H1 (cell line): ENCODE results near the gene URAD. TPM values are rescaled to one million over a fixed set of nuclear protein-coding genes. Genes with fewer than 3 reads are reported as not detected.
A peak's percentile ranks its signal among the peaks of the same experiment; 100 is the strongest.

Source experiments
- CTCF ChIA-PET: fragments of 300-600 bp; sonication (Branson Sonifier 250); formaldehyde crosslinking; loops from one replicate; lab custom pipeline; 2021; ENCODE audit not compliant: partially characterized antibody; lab: Charles Lee
- POLR2A ChIA-PET: fragments of 300-600 bp; sonication (Branson Sonifier 250); formaldehyde crosslinking; loops from one replicate; lab custom pipeline; 2021; ENCODE audit warnings: inconsistent platforms; ENCODE audit not compliant: partially characterized antibody; lab: Charles Lee
- DNase-seq, 2 experiments: peaks; one replicate each; pipeline versions ENCODE4 v3.0.0 to v3.0.0-alpha.2; 2010 to 2022; ENCODE audit warnings: low spot score in 2 of 2, low read depth in 1 of 2, mixed read lengths in 1 of 2
- FAIRE-seq: peaks from 2 replicates; lab custom pipeline; 2011; peaks lifted over from hg19 to GRCh38; lab: Jason Lieb, UNC
- H2AFZ ChIP-seq: 2 replicates; pipeline ENCODE4 v1.8.1; 2012; ENCODE audit warnings: low read length, inconsistent platforms
- H2AK5ac ChIP-seq: 2 replicates; pipeline ENCODE4 v1.6.1; 2013; ENCODE audit warnings: low read depth, low read length
- H2BK120ac ChIP-seq: replicated peaks from 2 replicates; pipeline ENCODE3; 2013; ENCODE audit warnings: low read depth, low read length, inconsistent platforms
- H2BK12ac ChIP-seq: 2 replicates; pipeline ENCODE4 v1.6.1; 2013; ENCODE audit warnings: low read depth, low read length
- H2BK15ac ChIP-seq: 2 replicates; pipeline ENCODE4 v1.6.1; 2013; ENCODE audit warnings: low read length
- H2BK20ac ChIP-seq: 2 replicates; pipeline ENCODE4 v1.6.1; 2013; ENCODE audit warnings: low read length
- H2BK5ac ChIP-seq: 2 replicates; pipeline ENCODE4 v1.6.1; 2013; ENCODE audit warnings: low read depth, low read length
- H3K14ac ChIP-seq: 2 replicates; pipeline ENCODE4 v1.6.1; 2013; ENCODE audit warnings: inconsistent platforms; ENCODE audit not compliant: insufficient read length
- H3K18ac ChIP-seq: 2 replicates; pipeline ENCODE4 v1.6.1; 2013; ENCODE audit warnings: low read length; ENCODE audit errors: extremely low read depth
- H3K23ac ChIP-seq: 2 replicates; pipeline ENCODE4 v1.6.1; 2013; ENCODE audit warnings: inconsistent platforms; ENCODE audit not compliant: insufficient read length
- H3K23me2 ChIP-seq: 2 replicates; pipeline ENCODE4 v1.6.1; 2013; ENCODE audit warnings: low read depth, low read length
- H3K27ac ChIP-seq: 2 replicates; pipeline ENCODE4 v1.6.1; 2011; ENCODE audit warnings: low read depth, low read length, inconsistent platforms
- H3K27me3 ChIP-seq, 4 experiments: replicated peaks in 1 of 4; 1 replicate in 1 of 4; 2 replicates in 3 of 4; pipeline versions ENCODE4 v1.6.1 to v1.8.1; 2011 to 2013; ENCODE audit warnings: low read length in 3 of 4, mild to moderate bottlenecking in 3 of 4, inconsistent platforms in 2 of 4, mixed read lengths in 2 of 4, moderate library complexity in 1 of 4; ENCODE audit not compliant: control insufficient read depth in 3 of 4, insufficient read depth in 3 of 4; ENCODE audit errors: extremely low read depth in 1 of 4
- H3K36me3 ChIP-seq, 4 experiments: 2 replicates each; pipeline versions ENCODE4 v1.6.1 to v1.8.1; 2011 to 2013; ENCODE audit warnings: mild to moderate bottlenecking in 4 of 4, low read length in 3 of 4, moderate library complexity in 2 of 4, control low read depth in 1 of 4, inconsistent platforms in 1 of 4; ENCODE audit not compliant: insufficient read depth in 4 of 4, control insufficient read depth in 2 of 4
- H3K4ac ChIP-seq: replicated peaks from 2 replicates; pipeline ENCODE3; 2013; ENCODE audit warnings: low read length, low read depth, mixed read lengths, inconsistent platforms; ENCODE audit not compliant: insufficient read length
- H3K4me1 ChIP-seq, 4 experiments: replicated peaks in 1 of 4; 1 replicate in 1 of 4; 2 replicates in 3 of 4; pipeline versions ENCODE4 v1.6.1 to v1.8.1; 2011 to 2013; ENCODE audit warnings: low read length in 3 of 4, inconsistent platforms in 2 of 4, mixed read lengths in 1 of 4; ENCODE audit not compliant: insufficient read depth in 4 of 4, control insufficient read depth in 3 of 4
- H3K4me2 ChIP-seq, 2 experiments: 2 replicates each; pipeline versions ENCODE4 v1.6.1 to v1.8.1; 2011 to 2013; ENCODE audit warnings: low read depth in 2 of 2, low read length in 2 of 2, control low read depth in 1 of 2, inconsistent platforms in 1 of 2, mild to moderate bottlenecking in 1 of 2; ENCODE audit not compliant: insufficient read depth in 1 of 2
- H3K4me3 ChIP-seq, 4 experiments: fragments of 200-600, 300-600 bp in 1 of 4; sonication (generic), shearing (Covaris generic), sonication (Bioruptor Twin) in 1 of 4; 2 replicates each; pipeline versions ENCODE4 v1.5.1 to v1.8.1; 2011 to 2016; ENCODE audit warnings: low read length in 4 of 4, low read depth in 3 of 4, control low read depth in 2 of 4, inconsistent platforms in 2 of 4, mild to moderate bottlenecking in 2 of 4, mixed read lengths in 1 of 4, moderate library complexity in 1 of 4; ENCODE audit not compliant: insufficient read depth in 2 of 4; ENCODE audit errors: extremely low read depth in 1 of 4
- H3K56ac ChIP-seq: replicated peaks from 2 replicates; pipeline ENCODE3; 2013; ENCODE audit warnings: low read depth, mild to moderate bottlenecking, mixed read lengths, low read length, inconsistent platforms; ENCODE audit not compliant: insufficient read length
- H3K79me1 ChIP-seq: 2 replicates; pipeline ENCODE4 v1.6.1; 2013; ENCODE audit warnings: low read depth, low read length, control low read depth
- H3K79me2 ChIP-seq, 2 experiments: 2 replicates each; pipeline versions ENCODE4 v1.6.1 to v1.8.1; 2012 to 2013; ENCODE audit warnings: low read length in 2 of 2, mild to moderate bottlenecking in 2 of 2, inconsistent platforms in 1 of 2; ENCODE audit not compliant: insufficient read depth in 2 of 2, control insufficient read depth in 1 of 2
- H3K9ac ChIP-seq, 4 experiments: replicated peaks in 1 of 4; 1 replicate in 1 of 4; 2 replicates in 3 of 4; pipeline versions ENCODE4 v1.6.1 to v1.8.1; 2011 to 2013; ENCODE audit warnings: low read depth in 3 of 4, low read length in 3 of 4, control low read depth in 2 of 4, mild to moderate bottlenecking in 2 of 4, moderate library complexity in 2 of 4, inconsistent platforms in 1 of 4; ENCODE audit errors: extremely low read depth in 1 of 4
- H3K9me3 ChIP-seq, 2 experiments: 2 replicates each; pipeline versions ENCODE4 v1.6.1 to v1.8.1; 2012 to 2013; ENCODE audit warnings: mild to moderate bottlenecking in 2 of 2, moderate library complexity in 2 of 2, control low read depth in 1 of 2, inconsistent platforms in 1 of 2, low read depth in 1 of 2, low read length in 1 of 2, mixed read lengths in 1 of 2; ENCODE audit not compliant: insufficient read depth in 2 of 2
- H4K20me1 ChIP-seq, 2 experiments: replicated peaks in 1 of 2; 2 replicates each; pipeline versions ENCODE3 to v1.8.1; 2011 to 2013; ENCODE audit warnings: inconsistent platforms in 2 of 2, low read length in 2 of 2, mild to moderate bottlenecking in 1 of 2; ENCODE audit not compliant: insufficient read depth in 2 of 2, control insufficient read depth in 1 of 2
- H4K5ac ChIP-seq: 2 replicates; pipeline ENCODE4 v1.6.1; 2013; ENCODE audit warnings: low read length, low read depth, mixed read lengths, inconsistent platforms; ENCODE audit not compliant: insufficient read length
- H4K8ac ChIP-seq: 2 replicates; pipeline ENCODE4 v1.8.0; 2013; ENCODE audit warnings: mild to moderate bottlenecking, moderate library complexity, low read length, inconsistent platforms; ENCODE audit not compliant: insufficient read depth; ENCODE audit errors: extremely low read depth
- H4K91ac ChIP-seq: replicated peaks from 2 replicates; pipeline ENCODE3; 2013; ENCODE audit warnings: low read length, mixed read lengths, inconsistent platforms; ENCODE audit not compliant: insufficient read length
- CEBPB ChIP-seq: IDR thresholded peaks from 2 replicates; pipeline ENCODE4 v1.6.1; 2012; ENCODE audit warnings: low read depth, low read length
- GTF2F1 ChIP-seq: IDR thresholded peaks from 2 replicates; pipeline ENCODE4 v1.6.1; 2012; ENCODE audit warnings: low read depth, low read length, improper control_type of control experiment, borderline replicate concordance
- HDAC2 ChIP-seq, 2 experiments: fragments of 300-600 bp in 1 of 2; sonication (generic) in 1 of 2; IDR thresholded peaks; 2 replicates each; pipeline ENCODE4 v1.6.1; 2011 to 2012; ENCODE audit warnings: low read depth in 2 of 2, low read length in 2 of 2, mild to moderate bottlenecking in 2 of 2, moderate library complexity in 2 of 2, borderline replicate concordance in 1 of 2, inconsistent platforms in 1 of 2
- HDAC6 ChIP-seq: IDR thresholded peaks from one replicate; pipeline ENCODE4 v1.7.1; 2012; ENCODE audit warnings: low read depth, mild to moderate bottlenecking, inconsistent platforms, low read length, moderate library complexity
- KDM1A ChIP-seq: fragments of 200-600, 300-600 bp; sonication (generic); IDR thresholded peaks from 2 replicates; pipeline ENCODE4 v1.7.1; 2016; ENCODE audit warnings: mild to moderate bottlenecking, low read length, borderline replicate concordance
- POLR2AphosphoS5 ChIP-seq: IDR thresholded peaks from 2 replicates; pipeline ENCODE4 v1.6.1; 2011; ENCODE audit warnings: low read depth, low read length
- TBP ChIP-seq: IDR thresholded peaks from 2 replicates; pipeline ENCODE4 v1.6.1; 2011; ENCODE audit warnings: low read depth, low read length, improper control_type of control experiment
- TCF12 ChIP-seq: IDR thresholded peaks from 2 replicates; pipeline ENCODE4 v1.6.1; 2011; ENCODE audit warnings: low read depth, mild to moderate bottlenecking, low read length
- WGBS, 2 experiments: shearing (Covaris generic) in 1 of 2; methylation state at CpG; one replicate each; pipeline versions ENCODE4 v1.1.6 to v1.1.7; 2013 to 2015; ENCODE audit warnings: low lambda C conversion rate in 2 of 2, mixed read lengths in 2 of 2, inconsistent platforms in 1 of 2, low coverage in 1 of 2, missing lambda C conversion rate in 1 of 2; ENCODE audit not compliant: insufficient replicate concordance in 2 of 2, insufficient coverage in 1 of 2, insufficient read length in 1 of 2; ENCODE audit errors: extremely low coverage in 1 of 2, missing lambda C conversion rate in 1 of 2; 5-methylcytosine and 5-hydroxymethylcytosine counted together
- polyA plus RNA-seq, 7 experiments: library from polyadenylated mRNA; depleted of rRNA in 3 of 7; stranded (reverse) in 5 of 7; unstranded in 2 of 7; fragments of >200 nt in 5 of 7; fragments of 200-250 nt in 2 of 7; gene quantifications; 1 replicate in 5 of 7; 2 replicates in 1 of 7; 4 replicates in 1 of 7; pipeline versions ENCODE4 v1.2.1 to v1.2.3, GENCODE V29; 2011 to 2013; ENCODE audit warnings: missing spikeins in 2 of 7, mixed read lengths in 2 of 7
- total RNA-seq: library from RNA; stranded (reverse); fragmentation: NEBNext Ultra II Directional; extraction: Animal tissue kit (Norgen Biotek cat#: 25700); gene quantifications from 2 replicates; pipeline ENCODE4 v1.2.1, GENCODE V29; 2021
- TF ChIP-seq, protein P1 (sequence below): IDR thresholded peaks from 2 replicates; pipeline ENCODE4 v1.6.1; 2012; ENCODE audit warnings: low read length, inconsistent platforms
- TF ChIP-seq, protein P2 (sequence below): IDR thresholded peaks from 2 replicates; pipeline ENCODE4 v1.6.1; 2012; ENCODE audit warnings: inconsistent platforms

Gene URAD
- total and polyA plus RNA-seq, 2 of the 8 experiments (the other 6 are each of a cell fraction or from before 2014, with no cell fraction given), result not detected

DNA sequence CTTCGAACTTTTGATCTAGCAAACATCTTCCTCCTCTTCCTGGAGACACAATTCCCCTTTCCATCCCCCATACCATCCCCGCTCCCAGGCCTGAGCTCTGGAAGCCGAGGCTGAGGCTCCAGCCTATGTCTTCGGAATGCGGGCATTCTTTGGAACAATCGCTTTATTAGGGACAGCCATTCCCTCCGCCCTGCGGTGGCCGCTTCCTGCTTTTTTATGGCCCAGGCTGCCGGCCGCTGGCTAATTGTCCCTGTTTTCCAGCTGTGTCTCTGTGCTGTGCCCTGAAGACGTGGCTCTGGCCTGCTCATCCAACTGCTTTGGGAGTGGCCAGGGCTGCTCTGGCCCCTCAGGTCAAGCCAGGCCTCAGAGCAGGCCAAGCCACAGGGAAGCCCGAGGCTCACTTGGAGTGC lies 17.3 kb downstream of the URAD start:
- Histone ChIP-seq H3K4ac (peak overlapping the region; percentile 69), H3K79me1 (no peaks in the 10 kb centered on the region), H2AK5ac (0 out of 2 replicates have a peak overlapping the region, but pooled peaks have one; percentile 79), H3K4me2 (peak overlapping the region; percentile 42 to 51), H2BK20ac (no peak overlapping the region; the same call in 1 of the 2 replicates), H3K23me2 (peaks cover 5% of the 10 kb centered on the region; the same call in 1 of the 2 replicates), H3K9ac (no peak overlapping the region), H3K4me1 (peaks cover 7 to 52% (median 34%) of the 10 kb centered on the region in 4 experiments), H3K18ac (no peak overlapping the region), H4K91ac (no peak overlapping the region), H2BK12ac (peak overlapping the region; percentile 98), H2BK120ac (no peak overlapping the region), H3K4me3 (peak overlapping the region in 1 of 4 experiments; percentile 13; a peak in 3 of 8 replicates), H3K36me3 (peaks cover 0 to 12% (median 0%) of the 10 kb centered on the region in 4 experiments; a peak in 1 of 8 replicates), H2BK5ac (peak overlapping the region; percentile 4; the same call in 1 of the 2 replicates), H4K20me1 (peaks cover 22 to 42% of the 10 kb centered on the region in 2 experiments), H3K27ac (no peak overlapping the region), H3K14ac (no peak overlapping the region), H3K27me3 (peaks cover 93 to 100% (median 99%) of the 10 kb centered on the region in 4 experiments), H2BK15ac (no peak overlapping the region), H3K79me2 (no peaks in the 10 kb centered on the region), H3K9me3 (no peaks in the 10 kb centered on the region), H4K5ac (no peak overlapping the region), H2AFZ (no peak overlapping the region), H4K8ac (peak overlapping the region; percentile 72; the same call in 1 of the 2 replicates), H3K23ac (no peak overlapping the region), H3K56ac (no peak overlapping the region)
- peak; percentile 39 for FAIRE-seq
- 1% methylated on average over 12 of the region's 13 CpGs; no CpG with 5 or more reads in 1 of the 2 experiments for WGBS, 2 experiments
- DNase-seq, result peak in 1 of 2 experiments; percentile 84
- CTCF ChIA-PET, result interaction anchor here (0.6 to 20.5 kb wide), 14 partner anchors 3 to 609 kb away, joined by 3 to 283 read pairs (median 4); partner anchors contain the start of genes CDX2, GSX1 and URAD
- POLR2A ChIA-PET, result interaction anchor here (1.3 to 1.9 kb wide), 3 partner anchors 9 to 51 kb away, joined by 3 to 8 read pairs (median 5); partner anchors contain the start of gene PDX1
- TF ChIP-seq KDM1A (0 out of 2 replicates have a peak, but pooled peaks have one; percentile 59), POLR2AphosphoS5 (no peak), GTF2F1 (no peak), TBP (peak; percentile 48; the same call in 1 of the 2 replicates), TCF12 (0 out of 2 replicates have a peak, but pooled peaks have one; percentile 49), CEBPB (no peak), HDAC2 (IDR thresholded peaks at IDR 0.05; ENCODE audit: borderline replicate concordance in 1 of 2, low read depth in 2 of 2, low read length in 2 of 2) (0 out of 4 replicates have a peak, but pooled peaks have one; percentile 46 to 55), HDAC6 (no peak)
- TF ChIP-seq, protein P1, sequence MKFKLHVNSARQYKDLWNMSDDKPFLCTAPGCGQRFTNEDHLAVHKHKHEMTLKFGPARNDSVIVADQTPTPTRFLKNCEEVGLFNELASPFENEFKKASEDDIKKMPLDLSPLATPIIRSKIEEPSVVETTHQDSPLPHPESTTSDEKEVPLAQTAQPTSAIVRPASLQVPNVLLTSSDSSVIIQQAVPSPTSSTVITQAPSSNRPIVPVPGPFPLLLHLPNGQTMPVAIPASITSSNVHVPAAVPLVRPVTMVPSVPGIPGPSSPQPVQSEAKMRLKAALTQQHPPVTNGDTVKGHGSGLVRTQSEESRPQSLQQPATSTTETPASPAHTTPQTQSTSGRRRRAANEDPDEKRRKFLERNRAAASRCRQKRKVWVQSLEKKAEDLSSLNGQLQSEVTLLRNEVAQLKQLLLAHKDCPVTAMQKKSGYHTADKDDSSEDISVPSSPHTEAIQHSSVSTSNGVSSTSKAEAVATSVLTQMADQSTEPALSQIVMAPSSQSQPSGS, result no peak
- TF ChIP-seq, protein P2, sequence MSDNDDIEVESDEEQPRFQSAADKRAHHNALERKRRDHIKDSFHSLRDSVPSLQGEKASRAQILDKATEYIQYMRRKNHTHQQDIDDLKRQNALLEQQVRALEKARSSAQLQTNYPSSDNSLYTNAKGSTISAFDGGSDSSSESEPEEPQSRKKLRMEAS, result no peak
